Measurements from ENCODE around the gene SPAG16. TPM values are rescaled to one million over a fixed set of nuclear protein-coding genes. Genes with fewer than 3 reads are reported as not detected.

Gene SPAG16
- total and polyA plus RNA-seq, 2 experiments from 2014 or later, result 28.9 to 30.7 TPM

- H3K36me3 ChIP-seq (ENCODE audit: low read depth), result no peaks in the 10 kb centered on the region
- 0 out of 2 replicates have a peak overlapping the region, but pooled peaks have one; percentile 9 for H2AFZ ChIP-seq
- H4K20me1 ChIP-seq (ENCODE audit: insufficient read depth), result no peaks in the 10 kb centered on the region
- no peaks in the 10 kb centered on the region for H3K9me3 ChIP-seq (ENCODE audit: low read depth)
- no peak overlapping the region for H3K4me3 ChIP-seq
- no peak overlapping the region for H3K9ac ChIP-seq
- H3K27me3 ChIP-seq (replicated peaks; ENCODE audit: insufficient read depth), result no peaks in the 10 kb centered on the region
- TF ChIP-seq EZH2phosphoT487 (IDR thresholded peaks at IDR 0.05; ENCODE audit: insufficient read depth, low read depth) (no peak), EZH2 (IDR thresholded peaks at IDR 0.05; ENCODE audit: insufficient read depth, poor library complexity, severe bottlenecking) (no peak)
- no peaks in the 10 kb centered on the region for H3F3A ChIP-seq (ENCODE audit: insufficient read depth)
- H3K4me1 ChIP-seq (ENCODE audit: insufficient read depth), result no peaks in the 10 kb centered on the region
- in situ Hi-C loops (cut with MboI), result no loop called here
- H3K79me2 ChIP-seq (ENCODE audit: insufficient read depth), result no peaks in the 10 kb centered on the region
- WGBS, 2 experiments (ENCODE audit: low coverage in 1 of 2, low lambda C conversion rate in 2 of 2, missing lambda C conversion rate in 2 of 2), result 48% methylated on average over 2 of the region's 2 CpGs
- no peak overlapping the region for H3K4me2 ChIP-seq (ENCODE audit: unreplicated experiment)
- no peak overlapping the region for H3K27ac ChIP-seq
- H3K9me2 ChIP-seq (ENCODE audit: insufficient read depth), result no peaks in the 10 kb centered on the region
- DNase-seq, result peak; percentile 55
These were observed 885.5 kb downstream of the SPAG16 start for GRCh38 chr2:214169736-214170135.

- WGBS, 2 experiments (ENCODE audit: low coverage in 1 of 2, low lambda C conversion rate in 2 of 2, missing lambda C conversion rate in 2 of 2), result 62 to 65% methylated on average over 1 of the region's 1 CpG
These were observed 890.3 kb downstream of the SPAG16 start for GRCh38 chr2:214174563-214174962.

GRCh38 chr2:214180071-214180470 is 895.8 kb downstream of the SPAG16 start:
- H3K9me3 ChIP-seq (ENCODE audit: low read depth), result no peaks in the 10 kb centered on the region
- no peaks in the 10 kb centered on the region for H3K36me3 ChIP-seq (ENCODE audit: low read depth)
- WGBS, 2 experiments (ENCODE audit: low coverage in 1 of 2, low lambda C conversion rate in 2 of 2, missing lambda C conversion rate in 2 of 2), result 95 to 100% methylated on average over 1 of the region's 1 CpG
- H3K4me1 ChIP-seq (ENCODE audit: insufficient read depth), result no peaks in the 10 kb centered on the region
- H3K9ac ChIP-seq, result no peak overlapping the region
- no peak overlapping the region for H3K4me3 ChIP-seq
- DNase-seq, result no peak
- H3K27me3 ChIP-seq (replicated peaks; ENCODE audit: insufficient read depth), result no peaks in the 10 kb centered on the region
- no peak overlapping the region for H2AFZ ChIP-seq
- H3K9me2 ChIP-seq (ENCODE audit: insufficient read depth), result no peaks in the 10 kb centered on the region
- H3K27ac ChIP-seq, result no peak overlapping the region
- no peak for TF ChIP-seq EZH2 (IDR thresholded peaks at IDR 0.05; ENCODE audit: insufficient read depth, poor library complexity, severe bottlenecking)
- TF ChIP-seq EZH2phosphoT487 (IDR thresholded peaks at IDR 0.05; ENCODE audit: insufficient read depth, low read depth), result no peak
- H4K20me1 ChIP-seq (ENCODE audit: insufficient read depth), result no peaks in the 10 kb centered on the region
- no peaks in the 10 kb centered on the region for H3K79me2 ChIP-seq (ENCODE audit: insufficient read depth)
- H3F3A ChIP-seq (ENCODE audit: insufficient read depth), result no peaks in the 10 kb centered on the region
- in situ Hi-C loops (cut with MboI), result no loop called here
- no peak overlapping the region for H3K4me2 ChIP-seq (ENCODE audit: unreplicated experiment)

More at GRCh38 chr2:214174563-214174962, 890.3 kb downstream of the SPAG16 start:
- Histone ChIP-seq H3F3A (ENCODE audit: insufficient read depth) (no peaks in the 10 kb centered on the region), H3K4me1 (ENCODE audit: insufficient read depth) (no peaks in the 10 kb centered on the region), H3K4me3 (no peak overlapping the region), H3K27me3 (replicated peaks; ENCODE audit: insufficient read depth) (no peaks in the 10 kb centered on the region), H2AFZ (no peak overlapping the region), H3K79me2 (ENCODE audit: insufficient read depth) (no peaks in the 10 kb centered on the region), H3K4me2 (ENCODE audit: unreplicated experiment) (no peak overlapping the region), H4K20me1 (ENCODE audit: insufficient read depth) (no peaks in the 10 kb centered on the region), H3K36me3 (ENCODE audit: low read depth) (no peaks in the 10 kb centered on the region), H3K27ac (no peak overlapping the region), H3K9ac (no peak overlapping the region), H3K9me3 (ENCODE audit: low read depth) (no peaks in the 10 kb centered on the region), H3K9me2 (ENCODE audit: insufficient read depth) (no peaks in the 10 kb centered on the region)
- DNase-seq, result no peak
- no peak for TF ChIP-seq EZH2phosphoT487 (IDR thresholded peaks at IDR 0.05; ENCODE audit: insufficient read depth, low read depth)
- TF ChIP-seq EZH2 (IDR thresholded peaks at IDR 0.05; ENCODE audit: insufficient read depth, poor library complexity, severe bottlenecking), result no peak
- in situ Hi-C loops (cut with MboI), result no loop called here

- Histone ChIP-seq H3F3A (ENCODE audit: insufficient read depth) (no peaks in the 10 kb centered on the region), H3K4me3 (no peak overlapping the region), H3K9me3 (ENCODE audit: low read depth) (no peaks in the 10 kb centered on the region), H3K36me3 (ENCODE audit: low read depth) (no peaks in the 10 kb centered on the region), H4K20me1 (ENCODE audit: insufficient read depth) (no peaks in the 10 kb centered on the region), H3K27me3 (replicated peaks; ENCODE audit: insufficient read depth) (no peaks in the 10 kb centered on the region), H3K27ac (no peak overlapping the region), H3K9ac (no peak overlapping the region), H3K9me2 (ENCODE audit: insufficient read depth) (no peaks in the 10 kb centered on the region), H3K4me1 (ENCODE audit: insufficient read depth) (no peaks in the 10 kb centered on the region), H3K79me2 (ENCODE audit: insufficient read depth) (no peaks in the 10 kb centered on the region), H2AFZ (no peak overlapping the region), H3K4me2 (ENCODE audit: unreplicated experiment) (no peak overlapping the region)
- WGBS, 2 experiments (ENCODE audit: low coverage in 1 of 2, low lambda C conversion rate in 2 of 2, missing lambda C conversion rate in 2 of 2), result 62 to 65% methylated on average over 3 of the region's 3 CpGs
- in situ Hi-C loops (cut with MboI), result no loop called here
- no peak for DNase-seq
- no peak for TF ChIP-seq EZH2 (IDR thresholded peaks at IDR 0.05; ENCODE audit: insufficient read depth, poor library complexity, severe bottlenecking)
- TF ChIP-seq EZH2phosphoT487 (IDR thresholded peaks at IDR 0.05; ENCODE audit: insufficient read depth, low read depth), result no peak
These were observed 896.4 kb downstream of the SPAG16 start for GRCh38 chr2:214180686-214181085.

- H3K9me3 ChIP-seq (ENCODE audit: low read depth), result no peaks in the 10 kb centered on the region
These were observed 900.2 kb downstream of the SPAG16 start for GRCh38 chr2:214184461-214184860.

More at GRCh38 chr2:214184461-214184860, 900.2 kb downstream of the SPAG16 start:
- peaks cover 8% of the 10 kb centered on the region for H3K4me1 ChIP-seq (ENCODE audit: insufficient read depth)
- H4K20me1 ChIP-seq (ENCODE audit: insufficient read depth), result no peaks in the 10 kb centered on the region
- no peaks in the 10 kb centered on the region for H3K36me3 ChIP-seq (ENCODE audit: low read depth)
- DNase-seq, result no peak
- no peak overlapping the region for H3K9ac ChIP-seq
- no peaks in the 10 kb centered on the region for H3K27me3 ChIP-seq (replicated peaks; ENCODE audit: insufficient read depth)
- no peak overlapping the region for H3K4me2 ChIP-seq (ENCODE audit: unreplicated experiment)
- H3K27ac ChIP-seq, result no peak overlapping the region
- H3F3A ChIP-seq (ENCODE audit: insufficient read depth), result no peaks in the 10 kb centered on the region
- no peaks in the 10 kb centered on the region for H3K9me2 ChIP-seq (ENCODE audit: insufficient read depth)
- in situ Hi-C loops (cut with MboI), result no loop called here
- WGBS, 2 experiments (ENCODE audit: low coverage in 1 of 2, low lambda C conversion rate in 2 of 2, missing lambda C conversion rate in 2 of 2), result 47% methylated on average over 2 of the region's 2 CpGs
- H3K4me3 ChIP-seq, result no peak overlapping the region
- TF ChIP-seq EZH2 (IDR thresholded peaks at IDR 0.05; ENCODE audit: insufficient read depth, poor library complexity, severe bottlenecking) (no peak), EZH2phosphoT487 (IDR thresholded peaks at IDR 0.05; ENCODE audit: insufficient read depth, low read depth) (no peak)
- H2AFZ ChIP-seq, result no peak overlapping the region
- H3K79me2 ChIP-seq (ENCODE audit: insufficient read depth), result no peaks in the 10 kb centered on the region

Data from GM23248 (cell line).